SK-MEL-5 (cell line): ENCODE data around the gene CC2D1A. TPM values are rescaled to one million over a fixed set of nuclear protein-coding genes. Genes with fewer than 3 reads are reported as not detected.
"Not testable (repeated sequence)": the region's sequence is repeated elsewhere in the genome, so short reads cannot be mapped to it uniquely, and the experiment has no call there.

Experiments used
- DNase-seq: peaks from one replicate; pipeline ENCODE4 v3.0.0-alpha.2; 2016; ENCODE audit warnings: low read depth, low spot score
- in situ Hi-C: cut with HindIII; loops from 2 replicates; pipeline ENCODE4 v1.10.0; 2016; ENCODE audit warnings: low sequenced_read_pairs, high pct_unique_total_duplicates, low pct_unique_long_range_greater_than_20kb
- total RNA-seq: library from RNA; depleted of rRNA; stranded (reverse); fragments of >200 nt; shearing (Covaris generic); gene quantifications from 2 replicates; pipeline ENCODE4 v1.2.3, GENCODE V29; 2014

Gene CC2D1A
- total RNA-seq, 1 experiment from 2014 or later = 11.0 TPM

DNA sequence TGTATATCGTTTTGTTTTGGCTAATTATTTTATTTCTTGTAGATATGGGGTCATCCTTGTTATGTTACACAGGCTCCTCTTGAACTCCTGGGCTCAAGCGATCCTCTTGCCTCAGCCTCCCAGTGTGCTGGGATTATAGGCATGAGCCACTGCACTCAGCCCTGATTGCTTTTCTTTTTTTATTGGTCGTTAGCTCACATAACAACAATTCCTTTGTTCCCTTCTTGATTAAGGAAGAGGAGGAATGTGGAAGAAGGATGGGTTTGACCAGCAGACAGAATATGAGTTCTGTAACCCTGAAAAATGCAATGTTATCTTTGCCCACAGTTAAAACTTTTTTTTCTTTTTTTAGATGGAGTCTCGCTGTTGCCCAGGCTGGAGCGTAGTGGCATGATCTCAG is 11.4 kb upstream of the CC2D1A start:
- in situ Hi-C loops = no loop called here
- DNase-seq = no peak

DNA sequence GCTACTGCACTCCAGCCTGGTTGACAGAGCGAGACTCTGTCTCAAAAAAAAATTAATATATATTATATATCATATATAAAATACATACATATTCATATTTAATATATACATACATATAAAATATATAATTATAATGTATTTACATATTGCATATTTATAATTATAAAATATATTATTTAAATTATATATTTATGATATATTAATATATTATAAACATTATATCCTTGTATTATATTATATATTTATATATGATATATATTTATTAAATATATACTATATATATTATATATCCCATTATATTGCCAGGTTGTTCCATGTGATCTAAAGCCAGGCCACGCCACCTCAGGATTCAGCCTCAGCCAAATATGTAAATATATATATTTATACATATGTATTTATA is 9.8 kb upstream of the CC2D1A start:
- in situ Hi-C loops = no loop called here
- no peak for DNase-seq

DNA sequence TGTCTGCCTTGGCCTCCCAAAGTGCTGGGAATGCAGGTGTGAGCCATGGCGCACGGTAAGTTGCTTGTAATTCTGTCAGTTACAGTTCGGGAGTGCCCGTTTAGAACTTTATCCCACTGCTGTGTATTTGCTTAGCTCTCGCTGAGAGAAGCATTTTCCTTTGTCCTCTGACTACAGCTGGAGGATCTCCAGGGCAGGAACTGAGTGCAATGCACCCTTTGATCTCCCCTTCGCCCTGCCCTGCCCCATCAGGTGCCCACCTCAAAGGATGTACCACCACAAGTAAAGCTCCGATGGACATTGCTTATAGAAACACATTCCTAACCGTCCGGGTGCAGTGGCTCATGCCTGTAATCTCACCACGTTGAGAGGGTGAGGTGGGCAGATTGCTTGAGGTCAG is 6.6 kb upstream of the CC2D1A start:
- no peak for DNase-seq
- in situ Hi-C loops = no loop called here

DNA sequence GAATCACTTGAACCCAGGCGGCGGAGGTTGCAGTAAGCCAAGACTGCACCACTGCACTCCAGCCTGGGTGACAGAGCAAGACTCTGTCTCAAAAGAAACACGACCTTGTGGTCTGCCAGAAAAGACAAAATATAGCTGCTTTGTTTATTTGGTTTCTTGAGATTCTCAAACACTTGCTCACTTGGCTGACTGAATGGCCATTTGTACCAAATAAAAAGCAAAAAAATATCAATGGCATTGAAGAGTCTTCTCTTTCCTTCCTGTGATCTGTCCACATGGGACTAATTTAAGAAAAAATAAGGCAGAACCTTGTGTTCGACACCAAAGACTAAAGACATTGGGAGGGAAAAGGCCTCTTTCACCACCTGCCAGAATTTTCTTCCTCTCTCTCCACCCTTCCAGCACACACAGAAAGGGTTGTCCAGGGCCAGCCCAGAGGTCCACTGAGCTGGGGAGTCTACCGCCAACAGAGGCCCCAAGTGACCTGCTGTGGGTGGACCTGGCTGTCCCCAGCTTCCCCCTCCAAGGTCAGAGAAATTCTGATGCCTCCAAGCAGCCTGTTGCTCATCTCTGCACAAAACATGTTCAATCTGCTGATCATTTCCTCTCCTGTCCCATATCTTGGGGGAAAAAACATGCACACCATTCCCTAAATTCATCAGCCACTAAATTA is 6.0 kb upstream of the CC2D1A start:
- peak; percentile 24 for DNase-seq
- in situ Hi-C loops = no loop called here

DNA sequence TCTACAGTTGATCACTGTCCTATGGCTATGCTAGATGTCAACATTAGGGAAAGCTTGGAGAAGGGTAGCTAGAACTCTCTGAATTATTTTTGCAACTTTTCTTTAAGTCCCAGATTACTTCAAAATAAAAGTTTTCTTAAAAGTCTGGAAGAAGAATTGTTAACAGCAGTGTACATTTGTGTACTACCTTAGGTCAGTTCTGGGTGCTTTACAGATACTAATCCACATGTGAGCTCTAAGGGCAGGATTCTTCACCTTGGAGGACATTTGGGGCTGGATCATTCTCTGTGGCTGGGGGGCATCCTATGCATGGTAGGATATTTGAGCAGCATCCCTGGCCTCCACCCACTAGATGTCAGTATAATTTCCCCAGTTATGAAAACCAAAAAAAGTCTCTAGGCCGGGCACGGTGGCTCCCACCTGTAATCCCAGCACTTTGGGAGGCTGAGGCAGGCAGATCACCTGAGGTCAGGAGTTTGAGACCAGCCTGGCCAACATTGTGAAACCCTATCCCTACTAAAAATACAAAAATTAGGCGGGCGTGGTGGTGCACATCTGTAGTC is 2.9 kb upstream of the CC2D1A start:
- in situ Hi-C loops = no loop called here
- DNase-seq = peak; percentile 40

DNA sequence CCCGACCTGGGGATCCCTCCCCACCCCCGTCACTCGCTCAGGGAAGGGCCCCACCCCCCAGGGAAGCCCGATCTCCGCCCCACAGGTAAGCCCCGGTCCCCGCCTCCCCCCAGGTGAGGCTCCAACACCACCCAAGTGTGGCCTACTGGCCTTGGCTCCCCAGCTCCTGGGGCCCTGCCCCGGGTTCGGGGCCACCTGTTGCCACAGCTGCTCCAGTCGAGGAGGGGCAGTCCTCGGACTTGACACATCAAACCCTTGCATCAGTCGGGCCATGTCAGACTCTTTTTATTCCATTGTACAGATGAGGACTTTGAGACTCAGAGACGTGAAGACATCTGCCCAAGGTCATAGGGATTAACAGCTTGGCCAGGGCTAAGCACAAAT is 512 bp downstream of the CC2D1A start:
- in situ Hi-C loops = no loop called here
- DNase-seq = no peak

DNA sequence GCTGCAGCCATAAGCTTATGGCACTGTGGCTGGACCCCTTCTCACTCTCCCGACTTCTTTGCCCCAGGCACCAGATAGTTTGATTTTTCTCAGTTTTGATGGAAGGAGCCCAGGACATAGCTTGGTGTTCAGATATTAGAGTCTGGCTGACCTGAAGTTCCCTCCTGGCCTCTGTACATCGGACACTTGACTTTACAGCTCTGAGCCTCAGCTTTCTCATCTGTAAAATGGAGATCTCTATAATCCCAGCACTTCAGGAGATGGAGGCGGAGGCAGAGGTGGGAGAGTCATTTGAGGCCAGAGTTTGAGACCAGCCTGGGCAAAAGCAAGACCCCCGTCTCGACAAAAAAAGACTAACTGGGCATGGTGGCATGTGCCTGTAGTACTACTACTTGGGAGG is 909 bp downstream of the CC2D1A start:
- no peak for DNase-seq
- in situ Hi-C loops = no loop called here

DNA sequence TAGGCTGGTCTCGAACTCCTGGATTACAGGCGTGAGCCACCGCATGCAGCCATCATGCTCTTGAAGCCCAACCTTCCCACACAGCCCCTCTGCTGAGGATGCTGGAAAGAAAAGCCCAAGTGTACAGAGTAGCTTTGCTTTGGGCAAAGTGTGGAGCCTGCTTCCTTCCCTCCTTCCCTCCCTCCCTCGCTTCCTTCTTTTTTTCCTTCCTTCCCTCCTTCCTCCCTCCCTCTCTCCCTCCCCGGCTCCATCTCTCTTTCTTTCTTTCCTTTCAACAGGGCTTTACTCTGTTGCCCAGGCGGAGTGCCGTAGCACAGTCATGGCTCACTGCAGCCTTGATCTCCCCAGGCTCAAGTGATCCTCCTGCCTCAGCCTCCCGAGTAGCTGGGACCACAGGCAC is 2.7 kb downstream of the CC2D1A start:
- DNase-seq = no peak
- in situ Hi-C loops = no loop called here

DNA sequence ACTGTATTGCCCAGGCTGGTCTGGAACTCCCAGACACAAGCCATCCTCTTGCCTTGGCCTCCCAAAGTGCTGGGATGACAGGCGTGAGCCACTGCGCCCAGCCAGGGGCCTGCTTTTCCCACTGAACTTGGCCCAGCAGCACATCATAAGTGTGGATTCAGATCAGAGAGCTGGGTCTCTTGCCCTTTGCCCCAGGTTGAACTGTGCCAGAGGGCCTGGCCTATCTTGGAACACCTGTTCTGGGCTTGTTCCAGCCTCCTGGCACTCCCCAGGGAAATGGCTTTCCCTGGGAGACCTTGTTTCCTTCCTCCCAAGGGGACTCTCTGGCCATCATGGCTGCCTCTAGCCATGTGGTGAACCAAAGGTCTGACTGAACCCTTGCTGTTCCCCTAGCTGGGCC is 3.4 kb downstream of the CC2D1A start:
- no peak for DNase-seq
- in situ Hi-C loops = no loop called here

DNA sequence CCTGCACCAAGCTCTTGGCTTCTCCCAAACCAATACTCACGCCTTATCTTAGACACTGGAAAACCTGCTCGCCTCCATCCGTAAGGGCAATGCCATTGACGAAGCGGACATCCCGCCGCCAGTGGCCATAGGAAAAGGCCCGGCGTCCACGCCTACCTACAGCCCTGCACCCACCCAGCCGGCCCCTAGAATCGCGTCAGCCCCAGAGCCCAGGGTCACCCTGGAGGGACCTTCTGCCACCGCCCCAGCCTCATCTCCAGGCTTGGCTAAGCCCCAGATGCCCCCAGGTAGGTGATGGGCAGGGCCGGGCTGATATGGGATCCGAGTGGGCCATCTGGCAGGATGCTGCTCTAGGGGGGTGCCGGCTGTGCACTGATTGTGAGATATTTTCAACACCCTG is 7.4 kb downstream of the CC2D1A start:
- DNase-seq = no peak
- in situ Hi-C loops = no loop called here

DNA sequence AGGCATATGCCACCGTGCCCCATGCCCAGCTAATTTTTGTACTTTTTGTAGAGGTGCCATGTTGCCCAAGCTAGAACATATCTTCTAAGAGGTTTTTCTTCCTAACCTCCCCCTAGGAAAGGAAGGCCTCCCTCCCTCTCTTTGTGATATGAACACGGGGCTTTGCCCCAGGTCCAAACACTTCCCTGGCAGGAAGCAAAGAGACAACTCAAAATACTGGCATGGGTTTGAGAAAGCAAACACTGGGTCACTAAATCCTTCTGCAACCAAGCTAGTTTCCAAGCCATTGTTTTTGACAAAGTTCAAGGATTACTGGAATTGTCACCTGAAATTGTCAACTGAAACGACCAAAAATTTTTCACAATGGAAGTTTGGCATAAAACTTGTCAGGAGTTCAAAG is 8.8 kb downstream of the CC2D1A start:
- no peak for DNase-seq
- in situ Hi-C loops = no loop called here

DNA sequence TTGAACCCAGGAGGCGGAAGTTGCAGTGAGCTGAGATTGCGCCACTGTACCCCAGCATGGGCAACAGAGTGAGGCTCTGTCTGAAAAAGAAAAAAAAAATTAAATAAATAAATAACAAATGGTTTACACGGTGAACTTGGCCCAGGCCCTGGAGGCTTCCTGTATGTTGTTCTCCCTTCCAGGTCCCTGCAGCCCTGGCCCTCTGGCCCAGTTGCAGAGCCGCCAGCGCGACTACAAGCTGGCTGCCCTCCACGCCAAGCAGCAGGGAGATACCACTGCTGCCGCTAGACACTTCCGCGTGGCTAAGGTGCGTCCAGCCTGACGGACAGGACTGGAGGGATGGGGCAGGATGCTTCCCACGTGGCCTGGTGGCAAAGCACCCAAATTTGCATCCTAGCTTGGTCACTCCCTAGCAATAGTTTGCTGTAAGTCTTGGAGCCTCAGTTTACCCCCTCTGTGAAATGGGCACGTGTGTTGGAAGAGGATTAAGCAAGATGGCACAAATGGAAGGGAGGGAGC is 11.9 kb downstream of the CC2D1A start:
- in situ Hi-C loops = no loop called here

DNA sequence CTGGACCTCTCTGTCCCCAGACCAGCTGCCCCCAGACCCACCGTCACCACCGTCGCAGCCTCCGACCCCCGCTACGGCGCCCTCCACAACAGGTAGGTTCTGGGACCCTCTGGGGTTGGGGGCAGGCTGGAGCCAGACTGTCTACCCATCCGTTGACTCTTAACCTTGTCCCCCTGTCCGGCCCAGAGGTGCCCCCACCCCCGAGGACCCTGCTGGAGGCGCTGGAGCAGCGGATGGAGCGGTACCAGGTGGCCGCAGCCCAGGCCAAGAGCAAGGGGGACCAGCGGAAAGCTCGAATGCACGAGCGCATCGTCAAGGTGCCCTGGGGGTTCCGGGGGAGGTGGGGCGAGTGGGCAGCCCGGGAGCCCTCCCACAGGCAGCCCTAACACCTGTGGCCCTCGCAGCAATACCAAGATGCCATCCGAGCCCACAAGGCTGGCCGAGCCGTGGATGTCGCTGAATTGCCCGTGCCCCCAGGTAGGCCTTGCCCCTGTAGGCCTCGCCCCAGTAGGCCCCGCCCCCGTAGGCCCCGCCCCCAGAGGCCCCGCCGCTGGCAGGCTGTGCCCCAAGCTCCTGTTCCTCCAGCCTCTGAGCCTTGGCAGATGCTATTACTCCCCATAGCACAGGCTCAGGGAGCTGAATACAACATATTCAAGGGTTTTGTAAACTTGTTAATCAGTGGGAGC is 12.9 kb downstream of the CC2D1A start:
- no peak for DNase-seq
- in situ Hi-C loops = no loop called here

More for the DNA sequence above, 11.9 kb downstream of the CC2D1A start:
- no peak for DNase-seq

DNA sequence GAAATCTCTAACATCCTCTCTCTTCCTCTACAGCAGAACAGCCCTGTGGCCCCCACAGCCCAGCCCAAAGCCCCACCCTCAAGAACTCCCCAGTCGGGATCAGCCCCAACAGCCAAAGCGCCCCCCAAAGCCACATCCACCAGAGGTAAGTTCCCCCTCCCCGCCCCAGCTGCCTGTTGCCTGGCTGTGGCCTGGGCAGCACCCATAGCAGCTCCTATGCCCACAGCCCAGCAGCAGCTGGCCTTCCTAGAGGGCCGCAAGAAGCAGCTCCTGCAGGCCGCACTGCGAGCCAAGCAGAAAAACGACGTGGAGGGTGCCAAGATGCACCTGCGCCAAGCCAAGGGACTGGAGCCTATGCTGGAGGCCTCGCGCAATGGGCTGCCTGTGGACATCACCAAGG is 14.5 kb downstream of the CC2D1A start:
- in situ Hi-C loops = no loop called here
- no peak for DNase-seq

DNA sequence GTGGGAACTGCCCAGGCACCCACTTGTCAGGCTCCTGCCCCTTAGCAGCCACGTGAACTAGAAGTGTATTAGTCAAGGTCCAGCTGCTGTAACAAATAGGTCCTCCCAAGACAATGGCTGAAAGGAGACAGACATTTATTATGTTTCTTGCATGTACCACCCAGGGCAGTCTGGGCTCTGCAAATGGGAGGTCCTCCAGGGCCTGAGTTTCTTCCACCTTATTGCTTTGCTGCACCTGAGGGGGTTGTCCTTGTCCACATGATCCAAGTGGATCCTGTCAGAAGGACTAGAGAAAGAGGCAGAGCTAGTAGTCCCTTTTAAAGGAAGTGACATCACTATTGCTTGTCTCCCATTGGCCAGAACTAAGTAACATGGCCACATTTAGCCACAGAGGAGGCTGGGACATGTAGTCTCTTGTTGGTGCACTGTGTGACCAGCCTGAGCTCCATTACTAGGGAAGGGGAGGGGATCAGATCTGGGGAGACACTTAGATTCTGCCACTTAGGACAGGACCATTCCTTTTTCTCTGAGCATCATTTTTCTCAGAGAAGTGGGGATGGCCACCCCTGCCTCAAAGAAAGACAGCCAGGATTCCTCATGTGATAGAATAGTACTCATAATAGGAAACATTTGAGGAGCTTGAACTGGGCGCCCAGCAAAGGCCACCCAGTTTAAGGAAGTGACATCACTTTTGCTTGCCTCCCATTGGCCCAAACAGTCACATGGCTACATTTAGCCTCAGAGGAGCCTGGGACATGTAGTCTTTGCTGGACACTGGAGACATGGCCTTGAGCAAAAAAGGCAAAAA is 15.1 kb downstream of the CC2D1A start:
- in situ Hi-C loops = no loop called here
- DNase-seq = peak; percentile 84

DNA sequence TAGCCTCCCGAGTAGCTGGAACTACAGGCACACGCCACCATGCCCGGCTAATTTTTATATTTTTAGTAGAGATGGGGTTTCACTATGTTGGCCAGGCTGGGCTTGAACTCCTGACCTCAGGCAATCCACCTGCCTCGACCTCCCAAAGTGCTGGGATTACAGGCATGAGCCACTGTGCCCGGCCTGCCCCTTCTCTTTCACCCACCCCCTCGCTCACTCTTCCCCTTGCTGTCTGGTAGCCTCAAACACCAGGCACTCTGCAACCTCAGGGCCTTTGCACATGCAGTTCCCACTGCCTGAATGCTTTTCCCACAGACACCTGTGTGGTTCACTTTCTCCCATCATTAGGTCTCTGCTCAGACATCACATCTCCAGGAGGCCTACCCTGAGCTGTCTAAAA is 16.1 kb downstream of the CC2D1A start:
- in situ Hi-C loops = not testable (repeated sequence)

DNA sequence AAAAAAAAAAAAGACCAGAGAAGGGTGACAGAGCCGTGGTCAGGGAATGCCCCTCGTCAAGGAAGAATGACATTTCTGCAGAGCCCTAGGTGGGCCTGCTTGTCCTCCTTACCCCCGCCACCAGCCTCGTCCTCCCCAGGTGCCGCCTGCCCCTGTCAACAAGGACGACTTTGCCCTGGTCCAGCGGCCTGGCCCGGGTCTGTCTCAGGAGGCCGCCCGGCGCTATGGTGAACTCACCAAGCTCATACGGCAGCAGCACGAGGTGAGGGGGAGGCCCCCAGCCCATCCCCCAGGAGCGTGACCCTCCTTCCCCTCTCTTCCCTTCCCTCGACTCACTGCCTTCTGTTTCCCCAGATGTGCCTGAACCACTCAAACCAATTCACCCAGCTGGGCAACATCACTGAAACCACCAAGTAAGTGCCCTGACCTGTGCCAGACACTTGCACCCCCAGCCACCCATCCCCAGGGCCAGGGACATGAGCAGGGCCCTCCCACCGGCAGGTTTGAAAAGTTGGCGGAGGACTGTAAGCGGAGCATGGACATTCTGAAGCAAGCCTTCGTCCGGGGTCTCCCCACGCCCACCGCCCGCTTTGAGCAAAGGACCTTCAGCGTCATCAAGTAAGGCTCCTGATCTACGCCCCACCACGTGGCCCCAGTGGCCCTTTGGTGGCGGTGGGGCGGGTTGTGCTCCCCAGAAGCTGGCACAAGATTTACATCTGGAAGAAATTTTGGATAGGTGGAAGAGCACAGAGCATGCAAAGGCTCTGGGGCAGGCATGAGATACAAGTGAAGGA is 17.4 kb downstream of the CC2D1A start:
- DNase-seq = no peak
- in situ Hi-C loops = no loop called here

More for the DNA sequence above, 16.1 kb downstream of the CC2D1A start:
- not testable (repeated sequence) for DNase-seq
